Medulla oblongata (tissue), 1 donor: Measurements from ENCODE around the gene CXADR.
"Not testable (repeated sequence)": the region's sequence is repeated elsewhere in the genome, so short reads cannot be mapped to it uniquely, and the experiment has no call there.

ENCODE experiments used
- DNase-seq: peaks from one replicate; pipeline ENCODE4 v3.0.0-alpha.2; 2015; ENCODE audit errors: extremely low spot score

Gene CXADR

DNA sequence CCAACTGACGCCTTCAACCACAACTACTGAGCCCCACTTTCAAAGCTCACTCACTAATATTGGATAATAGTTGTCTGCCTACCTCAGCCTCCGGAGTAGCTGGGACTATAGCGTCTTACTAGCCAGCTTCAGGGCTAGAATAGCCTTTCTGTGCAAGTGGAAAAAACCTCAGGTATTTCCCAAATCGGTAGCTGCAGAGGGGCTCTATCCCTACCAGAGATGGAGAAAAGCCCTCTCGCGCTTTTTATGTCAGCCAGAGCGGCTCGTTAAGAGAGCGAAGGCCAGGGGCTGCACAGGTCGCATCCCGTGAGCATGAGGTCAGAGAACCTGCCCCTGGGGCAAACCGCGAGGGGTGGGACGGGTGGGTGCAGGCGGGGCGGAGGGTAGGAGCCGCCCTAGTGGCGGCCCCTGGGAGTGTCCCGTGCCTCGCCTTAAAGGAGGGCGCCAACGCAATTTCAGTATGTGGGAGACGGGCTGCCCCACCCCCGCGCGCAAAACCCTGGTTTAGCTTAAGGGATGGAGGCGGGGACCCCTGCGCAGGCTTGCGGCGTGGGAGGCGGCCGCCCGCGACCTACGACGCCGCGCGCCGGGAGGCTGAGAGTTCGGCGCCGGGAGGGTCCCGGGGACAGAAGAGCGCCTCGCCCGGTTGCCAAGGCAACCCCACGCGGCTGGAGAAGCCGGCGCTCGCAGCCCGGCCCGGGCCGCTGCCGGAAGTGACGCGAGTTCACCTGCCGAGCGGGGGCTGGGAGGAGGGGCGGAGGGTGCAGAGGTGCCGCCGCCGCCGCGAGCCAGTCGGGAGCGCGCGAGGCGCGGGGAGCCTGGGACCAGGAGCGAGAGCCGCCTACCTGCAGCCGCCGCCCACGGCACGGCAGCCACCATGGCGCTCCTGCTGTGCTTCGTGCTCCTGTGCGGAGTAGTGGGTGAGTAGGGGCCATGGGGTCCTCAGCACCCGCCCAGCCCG, at the start of gene CXADR:
Gene CXADR (plus strand): TSS at position 791 of the 961 bp plus-strand sequence. CDS start 87 bp downstream, at position 878.
- DNase-seq: peak; percentile 85

DNA sequence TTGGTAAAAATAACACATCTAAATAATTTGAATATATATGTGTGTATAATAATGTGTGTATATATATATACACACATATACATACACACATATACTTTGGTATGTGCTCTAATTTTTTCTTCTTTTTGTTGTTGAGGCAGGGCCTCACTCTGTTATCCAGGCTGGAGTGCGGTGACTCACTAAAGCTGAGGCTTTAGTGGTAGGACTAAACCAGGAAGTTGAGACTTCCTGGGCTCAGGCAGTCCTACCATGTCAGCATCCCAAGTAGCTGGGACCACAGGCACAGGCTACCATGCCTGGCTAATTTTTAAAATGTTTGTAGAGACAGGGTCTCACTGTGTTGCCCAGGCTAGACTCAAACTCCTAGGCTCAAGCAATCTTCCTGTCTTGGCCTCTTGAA, 46.7 kb upstream of the CXADR start:
- DNase-seq: no peak

DNA sequence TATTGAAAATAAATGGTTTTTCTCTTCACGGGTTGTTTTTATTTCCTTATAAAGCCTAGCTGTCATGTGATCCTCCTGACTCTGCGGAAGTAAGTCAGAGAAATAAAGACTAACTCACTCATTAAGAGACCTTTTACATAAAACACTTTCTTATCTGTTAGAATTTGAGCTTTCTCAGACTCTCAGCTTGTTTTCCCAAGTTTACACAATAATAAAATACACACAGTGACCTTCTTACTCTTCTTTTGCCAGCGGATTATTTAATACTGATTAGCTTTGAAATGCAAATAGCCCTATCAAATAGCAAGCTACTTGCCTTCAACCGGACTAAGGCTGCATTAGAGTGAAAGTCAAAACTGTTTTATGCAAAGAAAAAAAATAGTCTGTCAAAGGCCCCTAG, 45.5 kb upstream of the CXADR start:
- DNase-seq: peak; percentile 60

DNA sequence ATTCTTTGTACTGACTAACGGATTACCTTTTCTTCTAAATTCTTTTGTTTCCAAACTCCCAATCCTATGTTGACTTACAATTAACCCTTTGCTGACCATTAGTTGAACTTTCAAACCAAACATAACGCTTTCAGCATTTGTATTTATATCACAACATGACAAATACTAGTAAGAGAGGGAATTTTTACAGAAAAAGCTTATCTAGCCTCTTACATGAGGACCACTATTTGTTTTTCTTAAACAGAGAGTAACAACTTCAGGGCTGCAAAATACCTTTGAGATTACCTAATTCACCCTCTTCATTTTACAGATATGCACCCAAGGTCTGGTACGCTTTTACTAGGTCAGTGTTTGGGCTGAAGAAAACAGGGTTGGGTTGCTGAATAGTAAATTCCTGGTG, 45.0 kb upstream of the CXADR start:
- DNase-seq: no peak

DNA sequence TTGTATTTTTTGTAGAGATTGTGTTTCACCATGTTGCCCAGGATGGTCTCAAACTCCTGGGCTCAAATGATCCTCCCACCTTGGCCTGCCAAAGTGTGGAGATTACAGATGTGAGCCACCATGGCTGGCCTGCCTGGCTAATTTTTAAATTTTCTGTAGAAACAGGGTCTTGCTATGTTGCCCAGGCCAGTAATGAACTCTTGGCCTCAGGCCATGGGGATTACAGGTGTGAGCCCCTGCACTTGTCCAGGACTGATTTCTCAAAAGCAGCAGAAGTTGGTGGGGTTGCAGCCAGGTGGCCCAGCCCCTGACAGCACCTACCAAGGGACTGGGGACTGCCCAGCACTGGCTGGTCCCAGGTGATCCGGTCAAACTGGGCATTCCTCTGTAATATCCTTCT, 44.1 kb upstream of the CXADR start:
- DNase-seq: no peak

DNA sequence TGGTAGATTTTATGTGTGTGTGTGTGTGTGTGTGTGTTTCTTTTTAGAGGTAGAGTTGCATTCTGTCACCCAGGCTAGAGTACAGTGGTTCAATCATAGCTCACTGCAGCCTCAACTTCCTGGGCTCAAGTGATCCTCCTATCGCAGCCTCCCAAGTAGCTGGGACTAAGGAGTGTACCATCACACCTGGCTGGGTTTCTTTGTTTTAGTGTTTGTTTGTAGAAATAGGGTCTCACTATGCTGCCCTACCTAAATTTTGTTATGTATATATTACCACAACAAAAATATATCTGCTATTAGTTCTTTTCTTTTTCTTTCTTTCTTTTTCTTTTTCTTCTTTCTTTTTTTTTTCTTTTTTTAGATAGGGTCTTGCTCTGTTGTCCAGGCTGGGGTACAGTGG, 43.1 kb upstream of the CXADR start:
- no peak for DNase-seq

DNA sequence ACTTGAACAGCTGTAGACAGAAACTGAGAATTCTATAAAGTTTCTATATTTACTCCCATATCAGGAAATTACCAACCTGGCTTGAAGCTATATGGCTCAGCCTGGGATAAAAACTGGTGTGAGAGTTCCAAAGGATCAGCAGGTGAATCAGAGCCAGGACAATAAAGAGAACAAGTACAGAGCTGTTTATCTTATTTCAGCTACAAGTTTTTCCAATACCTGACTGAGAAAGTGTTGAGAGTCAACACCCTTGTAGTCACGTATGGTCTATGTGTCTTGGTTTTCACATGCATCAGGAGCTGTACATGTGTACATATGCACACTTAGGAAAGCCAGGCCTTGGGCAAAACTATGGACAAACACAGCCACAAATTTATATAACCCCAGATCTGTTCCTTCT, 40.7 kb upstream of the CXADR start:
- DNase-seq: no peak

DNA sequence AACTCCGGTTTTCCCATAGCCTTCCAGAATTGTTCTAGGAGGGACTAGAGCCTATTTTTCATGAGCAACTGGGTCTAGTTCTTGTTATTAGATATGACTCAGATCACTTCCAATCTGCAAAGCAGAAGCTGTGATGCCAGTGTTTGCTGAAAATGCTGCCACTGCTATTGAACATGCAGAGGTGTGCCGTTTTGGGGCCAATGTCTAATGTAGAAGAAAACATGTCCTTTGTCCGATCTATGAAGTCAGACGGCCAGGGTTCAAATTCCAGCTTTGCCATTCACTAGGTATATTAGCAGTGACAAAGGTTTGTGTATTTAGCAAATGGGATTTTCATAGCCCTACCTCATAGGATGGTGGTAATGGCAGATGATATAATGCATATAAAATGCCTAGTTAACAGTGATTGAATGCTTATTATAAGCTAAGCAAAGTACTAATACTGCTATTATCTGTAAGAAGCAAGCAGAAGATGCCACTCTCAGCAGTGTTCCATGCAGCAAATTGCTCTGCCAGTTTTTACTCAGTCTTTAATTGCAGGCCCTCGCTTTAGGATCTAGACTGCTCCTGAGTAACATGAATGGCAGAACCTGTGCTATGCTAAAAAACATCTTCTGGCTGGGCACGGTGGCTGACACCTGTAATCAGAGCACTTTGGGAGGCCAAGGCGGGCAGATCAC, 40.1 kb upstream of the CXADR start:
- DNase-seq: no peak

DNA sequence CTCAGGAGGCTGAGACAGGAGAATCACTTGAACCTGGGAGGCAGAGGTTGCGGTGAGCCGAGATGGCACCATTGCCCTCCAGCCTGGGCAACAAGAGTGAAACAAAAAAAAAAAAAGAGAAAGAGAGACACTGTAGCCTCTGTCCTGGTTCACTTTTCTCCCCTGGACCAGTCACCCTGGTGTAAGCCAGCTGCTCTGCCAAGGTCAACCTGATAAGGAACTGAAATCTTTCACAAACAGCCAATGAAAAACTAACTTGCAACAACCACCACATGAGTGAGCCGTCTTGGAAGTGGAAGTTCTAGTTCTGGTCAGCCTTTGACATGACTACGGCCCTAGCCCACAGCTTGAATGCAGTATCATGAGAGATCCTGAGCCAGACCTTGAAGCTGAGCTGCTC, 36.8 kb upstream of the CXADR start:
- DNase-seq: peak; percentile 79

DNA sequence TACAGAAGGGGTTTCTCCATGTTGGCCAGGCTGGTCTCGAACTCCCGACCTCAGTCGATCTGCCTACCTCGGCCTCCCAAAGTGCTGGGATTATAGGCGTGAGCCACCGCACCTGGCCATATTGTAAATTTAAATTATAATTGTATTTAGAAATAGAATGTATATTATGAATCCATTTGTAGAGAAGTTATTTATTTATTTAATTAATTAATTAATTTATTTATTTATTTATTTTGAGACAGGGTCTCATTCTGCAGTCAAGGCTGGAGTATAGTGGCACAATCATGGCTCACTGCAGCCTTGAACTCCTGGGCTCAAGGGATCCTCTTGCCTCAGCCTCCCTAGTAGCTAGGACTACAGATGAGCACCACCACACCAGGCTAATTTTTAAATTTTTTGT, 34.7 kb upstream of the CXADR start:
- DNase-seq: not testable (repeated sequence)

DNA sequence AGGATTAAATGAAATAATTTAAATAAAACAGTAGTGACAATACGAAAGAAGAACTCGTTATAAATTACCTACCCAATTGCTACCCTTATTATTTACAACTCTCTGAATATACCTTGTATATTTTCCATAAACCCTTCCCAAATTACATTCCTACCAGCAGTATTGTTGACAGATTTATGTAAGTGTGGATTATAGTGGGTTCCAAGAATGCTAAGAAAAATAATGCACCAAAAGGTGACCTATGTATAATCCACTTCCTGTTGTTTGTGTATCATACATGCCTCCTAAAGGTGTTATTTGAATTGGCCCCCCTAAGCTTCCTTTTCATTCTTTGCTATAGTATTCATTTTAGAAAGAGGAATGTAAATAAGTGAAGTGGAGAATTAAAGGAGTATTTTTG, 33.2 kb upstream of the CXADR start:
- DNase-seq: no peak

DNA sequence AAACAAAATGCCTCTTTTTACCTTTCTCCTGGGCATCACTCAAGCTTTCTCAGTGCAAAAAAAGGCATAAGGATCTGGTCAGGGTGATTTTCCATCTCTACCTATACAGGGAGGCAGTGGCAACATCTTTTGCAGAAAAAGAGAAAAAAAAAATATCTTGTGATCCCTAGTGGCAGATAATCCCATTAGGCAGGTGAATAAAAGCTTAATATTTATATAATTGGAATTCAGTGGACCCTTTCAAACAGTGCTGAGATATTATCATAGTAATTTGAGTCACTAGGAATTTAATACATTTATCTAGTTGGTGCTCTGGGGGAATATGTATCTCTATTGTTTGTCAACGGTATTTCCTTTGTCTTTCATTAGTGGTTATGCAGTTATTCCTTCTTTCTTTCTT, 29.9 kb upstream of the CXADR start:
- no peak for DNase-seq

DNA sequence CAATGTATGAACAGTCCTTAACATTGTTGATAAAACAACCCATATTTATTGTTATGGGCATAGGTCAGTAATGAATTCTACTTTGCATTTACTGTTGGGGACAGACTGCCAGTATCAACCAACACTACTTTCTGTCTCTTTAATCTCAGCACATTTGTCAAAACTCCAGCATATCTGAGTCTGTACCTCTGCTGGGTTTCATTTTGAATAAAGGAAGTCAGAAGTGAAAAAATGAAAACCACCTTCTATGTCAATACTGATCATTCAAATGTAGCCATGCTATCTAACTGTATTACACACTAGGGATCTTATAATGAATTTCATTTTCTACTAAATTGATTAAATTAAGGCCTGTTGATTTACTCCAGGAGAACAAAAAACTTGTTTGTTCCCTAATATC, 24.2 kb upstream of the CXADR start:
- DNase-seq: no peak

DNA sequence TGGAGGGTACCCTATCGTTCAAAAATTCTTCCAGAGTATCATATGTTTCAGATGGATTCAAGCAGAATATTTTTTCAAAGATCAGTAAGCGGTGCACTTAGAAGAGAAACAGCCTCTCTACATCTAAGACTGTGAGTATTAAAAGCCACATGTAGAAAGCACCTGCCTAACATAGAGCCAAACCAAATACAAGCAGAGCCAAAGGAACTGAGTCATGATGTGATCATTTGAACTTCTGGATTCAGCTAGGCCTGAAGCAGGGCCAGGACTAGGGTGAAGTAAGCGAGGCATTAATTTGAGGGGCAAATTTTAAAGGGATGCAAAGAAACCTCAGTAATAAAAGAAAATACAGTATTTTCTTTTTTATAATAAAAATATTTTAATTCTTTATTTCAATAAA, 23.3 kb upstream of the CXADR start:
- DNase-seq: not testable (repeated sequence)

DNA sequence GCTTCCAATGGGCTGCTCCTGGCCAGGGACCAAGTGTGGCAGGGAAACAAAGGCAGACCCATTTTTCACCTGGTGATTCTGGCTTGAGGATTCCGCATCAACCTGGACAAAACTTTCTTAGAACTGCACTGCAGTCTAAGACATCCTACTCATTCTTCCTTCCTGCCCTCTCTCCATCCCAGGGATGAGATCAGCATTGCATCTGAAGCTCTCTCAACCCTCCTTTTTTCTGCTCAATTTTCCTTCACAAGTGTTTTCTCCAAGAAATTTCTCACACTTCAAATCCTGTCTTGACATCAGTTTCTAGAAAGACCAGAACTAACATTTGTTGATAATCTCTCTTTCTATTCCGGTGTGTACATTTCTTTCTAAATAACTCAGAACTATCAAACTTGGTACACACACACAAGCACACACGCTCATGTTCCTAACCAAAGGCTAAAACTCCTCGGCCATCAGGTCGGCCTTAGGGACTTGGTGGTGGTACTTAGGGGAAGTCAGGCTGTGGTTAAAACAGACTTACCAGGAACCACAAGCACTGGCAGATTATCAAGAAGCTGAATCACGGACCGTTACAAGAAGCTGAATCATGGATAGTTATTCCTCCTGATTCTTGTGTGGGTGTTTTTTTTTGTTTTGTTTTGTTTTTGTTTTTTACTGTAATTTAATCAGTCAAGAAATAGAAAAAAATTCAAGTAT, 21.0 kb upstream of the CXADR start:
- DNase-seq: peak; percentile 67

DNA sequence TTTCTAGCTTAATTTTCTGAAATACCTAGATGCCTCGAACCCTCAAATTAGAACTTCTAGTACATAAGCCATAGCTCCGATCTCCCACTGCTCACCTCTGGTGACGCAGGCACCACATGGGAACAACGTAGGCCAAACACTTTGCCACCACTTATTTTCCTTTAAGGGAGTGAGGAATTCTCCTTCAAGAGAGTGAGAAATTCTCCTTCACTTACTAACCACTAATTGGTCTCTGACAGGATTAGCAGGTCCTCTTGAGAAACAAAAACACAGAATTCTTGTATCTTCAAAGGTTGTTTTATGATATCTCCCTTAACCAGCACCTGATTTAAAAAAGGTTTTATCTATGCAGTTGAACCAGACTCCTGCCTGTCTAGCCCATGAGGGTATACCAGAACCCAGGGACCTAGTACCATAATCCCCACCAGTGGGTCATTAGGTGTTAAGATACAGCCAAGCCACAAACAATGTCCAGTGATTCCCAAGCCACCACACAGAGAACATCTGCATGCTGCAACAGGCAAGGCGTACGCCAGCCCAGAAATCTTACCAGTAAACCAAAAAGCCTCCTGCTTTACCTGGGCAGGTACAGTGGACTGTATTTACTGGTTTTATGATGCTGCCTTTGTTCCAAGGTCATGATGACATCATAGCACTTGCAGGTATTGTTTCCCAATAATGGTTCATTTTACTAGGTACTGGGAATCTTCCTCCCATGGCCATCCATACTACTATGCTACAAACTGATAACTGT, 20.3 kb upstream of the CXADR start:
- no peak for DNase-seq

DNA sequence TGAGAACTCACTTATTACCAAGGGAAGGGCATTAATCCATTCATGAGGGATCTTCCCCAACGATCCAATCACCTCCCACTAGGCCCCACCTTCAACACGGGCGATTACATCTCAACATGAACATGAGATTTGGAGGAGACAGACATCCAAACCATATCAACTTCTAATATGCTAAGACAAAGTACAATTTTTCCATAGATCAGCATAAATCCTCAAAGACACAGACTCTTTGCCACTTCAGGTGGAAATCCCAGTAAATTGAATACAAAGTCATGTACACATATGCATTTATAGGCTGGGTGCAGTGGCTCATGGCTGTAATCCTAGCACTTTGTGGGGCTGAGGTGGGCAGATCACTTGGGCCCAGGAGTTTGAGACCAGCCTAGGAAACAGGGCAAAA, 18.8 kb upstream of the CXADR start:
- DNase-seq: no peak

DNA sequence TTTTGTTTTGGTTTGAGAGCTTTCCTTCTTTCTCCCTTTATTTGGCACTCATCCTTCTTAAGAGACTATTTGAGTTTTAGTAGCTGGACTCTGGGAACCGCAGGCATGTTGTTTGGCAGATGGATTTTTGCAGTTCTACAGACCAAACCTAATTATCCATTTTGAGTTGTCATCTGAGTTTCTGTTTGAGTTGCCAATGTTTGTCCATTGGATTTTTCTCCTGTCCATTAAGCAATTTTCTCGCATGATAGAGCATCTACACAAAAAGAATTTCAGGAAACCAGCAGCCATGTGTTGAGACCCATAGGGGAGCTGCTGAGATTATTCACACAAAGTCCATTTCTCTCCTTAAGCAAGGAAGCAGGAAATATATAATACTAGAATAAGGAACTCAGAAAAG, 17.2 kb upstream of the CXADR start:
- DNase-seq: peak; percentile 38

DNA sequence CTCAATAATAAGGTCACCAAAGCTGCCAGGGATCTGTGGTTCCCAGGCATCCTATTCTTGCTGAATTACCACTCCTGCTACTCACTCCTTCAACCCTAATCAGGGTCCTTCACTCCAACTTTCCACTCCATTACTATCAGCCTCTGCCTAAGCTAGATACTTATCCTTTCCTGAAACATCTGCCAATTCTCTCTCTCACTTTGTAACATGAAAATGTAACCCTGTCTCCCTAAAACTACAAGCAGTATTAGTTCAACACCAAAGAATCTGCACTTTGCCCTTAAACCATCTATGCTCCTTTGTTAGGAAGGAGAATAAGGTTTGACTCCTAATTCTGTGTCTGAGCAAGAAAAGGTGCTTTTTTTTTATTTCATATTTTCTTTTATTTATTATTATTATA, 15.5 kb upstream of the CXADR start:
- DNase-seq: no peak

DNA sequence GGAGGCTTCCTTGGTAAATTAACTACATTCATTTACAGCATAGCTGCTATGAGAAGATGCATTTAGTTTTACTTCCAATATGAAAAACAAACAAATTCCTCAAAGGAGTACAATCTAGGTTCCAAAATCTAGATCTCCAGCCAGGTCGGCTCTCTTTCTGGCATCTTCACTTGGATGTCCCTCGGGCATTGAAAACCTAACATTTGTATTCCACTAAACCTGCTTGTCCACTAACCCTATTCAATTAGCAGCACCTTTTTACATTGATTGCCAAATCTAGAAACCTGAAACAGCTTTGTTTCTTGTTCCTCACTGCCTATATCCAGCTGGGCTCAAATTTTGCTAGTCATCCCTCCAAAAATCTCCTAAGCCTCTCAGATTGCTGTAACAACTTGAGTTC, 14.3 kb upstream of the CXADR start:
- no peak for DNase-seq

DNA sequence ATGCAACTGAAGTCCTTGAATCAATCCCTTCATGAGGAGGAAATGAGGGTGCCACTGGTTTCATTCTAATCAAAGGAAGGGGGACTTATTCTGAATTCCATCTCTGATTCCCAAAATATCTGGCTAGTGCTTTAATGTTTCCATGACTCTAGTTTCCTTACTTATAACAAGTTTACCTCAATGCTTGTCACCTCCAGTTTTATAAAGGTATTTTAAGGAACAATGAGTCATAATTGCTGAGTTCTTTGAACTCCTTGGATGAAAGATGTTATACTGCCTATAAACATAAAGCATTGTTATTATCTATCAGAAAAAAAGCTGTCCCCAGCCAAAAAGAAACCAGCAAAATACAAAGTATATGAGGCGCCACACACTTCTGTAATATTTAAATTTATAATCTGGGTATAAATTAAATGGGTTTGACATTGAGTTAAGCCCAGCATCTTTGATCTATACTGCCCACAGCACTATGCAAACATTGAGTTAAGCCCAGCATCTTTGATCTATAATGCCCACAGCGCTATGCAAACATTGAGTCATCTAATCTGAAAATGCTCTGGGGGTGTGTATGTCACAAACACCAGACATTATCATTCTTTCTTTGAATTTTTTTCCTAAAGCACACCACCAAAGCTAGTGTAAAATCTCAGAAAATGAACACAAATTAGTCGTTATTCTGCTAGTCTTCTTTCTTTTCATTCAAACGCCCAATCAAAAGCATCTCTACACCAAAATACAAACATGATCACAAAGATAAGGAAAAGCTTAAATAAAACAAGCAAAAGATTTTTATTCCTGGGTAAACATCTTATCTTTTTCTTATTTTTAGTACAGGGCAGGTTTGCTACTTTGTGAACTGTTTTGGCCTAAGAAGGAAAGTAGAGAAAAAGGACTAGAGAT, 11.5 kb upstream of the CXADR start:
- DNase-seq: no peak
